GM12892 (cell line): ENCODE results near the gene KIAA1671.

ENCODE experiments used
- POLR2A ChIP-seq: IDR thresholded peaks from 2 replicates; pipeline ENCODE4 v1.6.1; 2011; ENCODE audit warnings: low read depth, low read length, control low read depth
- TAF1 ChIP-seq: IDR thresholded peaks from 2 replicates; pipeline ENCODE4 v1.6.1; 2011; ENCODE audit warnings: low read depth, mild to moderate bottlenecking, control low read depth, low read length, borderline replicate concordance

- TF ChIP-seq POLR2A: no peak
- TF ChIP-seq TAF1: no peak
Observed at GRCh38 chr22:24995649-24996180, 43.2 kb downstream of the KIAA1671 start.
